Activated CD4-positive, alpha-beta memory T cell treated with anti-CD3 and anti-CD28 coated beads for 36 hours (primary cell): ENCODE data around the gene DNAJC15. TPM values are rescaled to one million over a fixed set of nuclear protein-coding genes. Genes with fewer than 3 reads are reported as not detected.

Source experiments
- total RNA-seq, 2 experiments: library from RNA; stranded (reverse); gene quantifications; one replicate each; pipeline ENCODE4 v1.2.3, GENCODE V29; 2021

Gene DNAJC15
- total RNA-seq, 2 experiments from 2014 or later: 16.4 to 17.4 TPM

Other genes with a start within 250 kb of the DNAJC15 start
- not detected for gene FAM216B, start 242.0 kb upstream of the DNAJC15 start, total RNA-seq
- 10 to 100 TPM; 21.1 to 21.9 TPM for gene EPSTI1, start 31.3 kb upstream of the DNAJC15 start, total RNA-seq